Liver (tissue), 3 donors: ENCODE results near the gene APOE.

Source experiments
- EGR1 ChIP-seq, 2 donors: IDR thresholded peaks; 2 replicates each; pipeline ENCODE4 v1.6.1; 2016 to 2018; ENCODE audit warnings: antibody characterized with exemption in 2 of 2, low read depth in 2 of 2
- FOXA1 ChIP-seq: IDR thresholded peaks from 2 replicates; pipeline ENCODE4 v1.6.1; 2016; ENCODE audit warnings: antibody characterized with exemption
- GABPA ChIP-seq, 2 donors: IDR thresholded peaks in 1 of 2; conservative IDR thresholded peaks in 1 of 2; 2 replicates each; pipeline ENCODE4 v1.6.1; 2016; ENCODE audit warnings: antibody characterized with exemption in 2 of 2, mild to moderate bottlenecking in 1 of 2, moderate library complexity in 1 of 2
- JUND ChIP-seq, 2 donors: IDR thresholded peaks; 2 replicates each; pipeline ENCODE4 v1.6.1; 2016; ENCODE audit warnings: antibody characterized with exemption in 2 of 2
- RAD21 ChIP-seq, 2 donors: IDR thresholded peaks; 2 replicates each; pipeline ENCODE4 v1.6.1; 2016; ENCODE audit warnings: antibody characterized with exemption in 2 of 2, mild to moderate bottlenecking in 2 of 2
- RXRA ChIP-seq, 2 donors: IDR thresholded peaks; 2 replicates each; pipeline ENCODE4 v1.6.1; 2017 to 2018; ENCODE audit warnings: antibody characterized with exemption in 2 of 2, mild to moderate bottlenecking in 1 of 2
- SP1 ChIP-seq: IDR thresholded peaks from 2 replicates; pipeline ENCODE4 v1.6.1; 2018; ENCODE audit warnings: antibody characterized with exemption, mild to moderate bottlenecking
- TAF1 ChIP-seq: conservative IDR thresholded peaks from 2 replicates; pipeline ENCODE4 v1.6.1; 2016; ENCODE audit warnings: antibody characterized with exemption, mild to moderate bottlenecking
- YY1 ChIP-seq: IDR thresholded peaks from 2 replicates; pipeline ENCODE4 v1.6.1; 2016; ENCODE audit warnings: antibody characterized with exemption, mild to moderate bottlenecking
- TF ChIP-seq, protein P1 (sequence below): IDR thresholded peaks from 2 replicates; pipeline ENCODE4 v1.6.1; 2016; ENCODE audit warnings: antibody characterized with exemption
- TF ChIP-seq, protein P2 (sequence below): fragments of 150-350 bp; IDR thresholded peaks from 2 replicates; pipeline ENCODE4 v1.5.1; 2017; ENCODE audit warnings: improper control_type of control experiment, low read depth, low read length; ENCODE audit not compliant: missing input control
- TF ChIP-seq, protein P3 (sequence below): IDR thresholded peaks from 2 replicates; pipeline ENCODE4 v1.6.1; 2016; ENCODE audit warnings: antibody characterized with exemption, mild to moderate bottlenecking
- TF ChIP-seq, protein P4 (sequence below): IDR thresholded peaks from 2 replicates; pipeline ENCODE4 v1.6.1; 2016; ENCODE audit warnings: antibody characterized with exemption
- donor health status: healthy.
- donor health status: healthy.

DNA sequence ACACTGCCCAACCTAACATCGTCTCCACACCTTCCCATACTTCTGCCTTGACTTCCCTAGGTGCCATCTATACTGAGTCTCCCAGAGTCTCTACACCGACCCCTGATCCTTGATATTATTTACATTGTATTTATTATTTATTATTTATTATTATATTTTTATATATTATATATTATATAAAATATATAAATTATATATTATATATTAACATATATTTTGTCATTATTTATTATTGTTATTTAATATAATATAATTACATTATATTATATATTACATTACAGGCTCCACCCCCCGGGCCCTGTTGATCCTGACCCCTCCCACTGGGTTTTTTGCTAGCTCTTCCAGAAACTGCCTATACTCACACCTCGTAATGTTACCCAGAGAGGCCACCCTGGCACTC is 32.9 kb upstream of the APOE start:
- TF ChIP-seq, protein P1, sequence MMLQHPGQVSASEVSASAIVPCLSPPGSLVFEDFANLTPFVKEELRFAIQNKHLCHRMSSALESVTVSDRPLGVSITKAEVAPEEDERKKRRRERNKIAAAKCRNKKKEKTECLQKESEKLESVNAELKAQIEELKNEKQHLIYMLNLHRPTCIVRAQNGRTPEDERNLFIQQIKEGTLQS, result no peak
- TF ChIP-seq, protein P2, sequence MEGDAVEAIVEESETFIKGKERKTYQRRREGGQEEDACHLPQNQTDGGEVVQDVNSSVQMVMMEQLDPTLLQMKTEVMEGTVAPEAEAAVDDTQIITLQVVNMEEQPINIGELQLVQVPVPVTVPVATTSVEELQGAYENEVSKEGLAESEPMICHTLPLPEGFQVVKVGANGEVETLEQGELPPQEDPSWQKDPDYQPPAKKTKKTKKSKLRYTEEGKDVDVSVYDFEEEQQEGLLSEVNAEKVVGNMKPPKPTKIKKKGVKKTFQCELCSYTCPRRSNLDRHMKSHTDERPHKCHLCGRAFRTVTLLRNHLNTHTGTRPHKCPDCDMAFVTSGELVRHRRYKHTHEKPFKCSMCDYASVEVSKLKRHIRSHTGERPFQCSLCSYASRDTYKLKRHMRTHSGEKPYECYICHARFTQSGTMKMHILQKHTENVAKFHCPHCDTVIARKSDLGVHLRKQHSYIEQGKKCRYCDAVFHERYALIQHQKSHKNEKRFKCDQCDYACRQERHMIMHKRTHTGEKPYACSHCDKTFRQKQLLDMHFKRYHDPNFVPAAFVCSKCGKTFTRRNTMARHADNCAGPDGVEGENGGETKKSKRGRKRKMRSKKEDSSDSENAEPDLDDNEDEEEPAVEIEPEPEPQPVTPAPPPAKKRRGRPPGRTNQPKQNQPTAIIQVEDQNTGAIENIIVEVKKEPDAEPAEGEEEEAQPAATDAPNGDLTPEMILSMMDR, result no peak
- TF ChIP-seq EGR1 (IDR thresholded peaks at IDR 0.05; ENCODE audit: low read depth in 2 of 2) (no peak), YY1 (no peak), RAD21 (IDR thresholded peaks at IDR 0.05) (no peak), JUND (IDR thresholded peaks at IDR 0.05) (no peak), RXRA (IDR thresholded peaks at IDR 0.05) (no peak), TAF1 (no peak), GABPA (IDR thresholded peaks at IDR 0.05 in 1 of 2, conservative IDR thresholded peaks at IDR 0.05 in 1 of 2) (no peak), SP1 (no peak), FOXA1 (no peak)
- TF ChIP-seq, protein P3, sequence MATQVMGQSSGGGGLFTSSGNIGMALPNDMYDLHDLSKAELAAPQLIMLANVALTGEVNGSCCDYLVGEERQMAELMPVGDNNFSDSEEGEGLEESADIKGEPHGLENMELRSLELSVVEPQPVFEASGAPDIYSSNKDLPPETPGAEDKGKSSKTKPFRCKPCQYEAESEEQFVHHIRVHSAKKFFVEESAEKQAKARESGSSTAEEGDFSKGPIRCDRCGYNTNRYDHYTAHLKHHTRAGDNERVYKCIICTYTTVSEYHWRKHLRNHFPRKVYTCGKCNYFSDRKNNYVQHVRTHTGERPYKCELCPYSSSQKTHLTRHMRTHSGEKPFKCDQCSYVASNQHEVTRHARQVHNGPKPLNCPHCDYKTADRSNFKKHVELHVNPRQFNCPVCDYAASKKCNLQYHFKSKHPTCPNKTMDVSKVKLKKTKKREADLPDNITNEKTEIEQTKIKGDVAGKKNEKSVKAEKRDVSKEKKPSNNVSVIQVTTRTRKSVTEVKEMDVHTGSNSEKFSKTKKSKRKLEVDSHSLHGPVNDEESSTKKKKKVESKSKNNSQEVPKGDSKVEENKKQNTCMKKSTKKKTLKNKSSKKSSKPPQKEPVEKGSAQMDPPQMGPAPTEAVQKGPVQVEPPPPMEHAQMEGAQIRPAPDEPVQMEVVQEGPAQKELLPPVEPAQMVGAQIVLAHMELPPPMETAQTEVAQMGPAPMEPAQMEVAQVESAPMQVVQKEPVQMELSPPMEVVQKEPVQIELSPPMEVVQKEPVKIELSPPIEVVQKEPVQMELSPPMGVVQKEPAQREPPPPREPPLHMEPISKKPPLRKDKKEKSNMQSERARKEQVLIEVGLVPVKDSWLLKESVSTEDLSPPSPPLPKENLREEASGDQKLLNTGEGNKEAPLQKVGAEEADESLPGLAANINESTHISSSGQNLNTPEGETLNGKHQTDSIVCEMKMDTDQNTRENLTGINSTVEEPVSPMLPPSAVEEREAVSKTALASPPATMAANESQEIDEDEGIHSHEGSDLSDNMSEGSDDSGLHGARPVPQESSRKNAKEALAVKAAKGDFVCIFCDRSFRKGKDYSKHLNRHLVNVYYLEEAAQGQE, result no peak
- TF ChIP-seq, protein P4, sequence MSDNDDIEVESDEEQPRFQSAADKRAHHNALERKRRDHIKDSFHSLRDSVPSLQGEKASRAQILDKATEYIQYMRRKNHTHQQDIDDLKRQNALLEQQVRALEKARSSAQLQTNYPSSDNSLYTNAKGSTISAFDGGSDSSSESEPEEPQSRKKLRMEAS, result no peak
